ENCODE data around the gene NNMT. TPM values are rescaled to one million over a fixed set of nuclear protein-coding genes. Genes with fewer than 3 reads are reported as not detected.
"Not testable (repeated sequence)": the region's sequence is repeated elsewhere in the genome, so short reads cannot be mapped to it uniquely, and the experiment has no call there.

NNMT gene
- polyA plus RNA-seq, 1 donor from 2014 or later: not detected

GRCh38 chr11:114340311-114341131 is 44.3 kb downstream of the NNMT start:
- Histone ChIP-seq H3F3A (ENCODE audit: insufficient read depth, low read length, poor library complexity, severe bottlenecking) (no peaks in the 10 kb centered on the region), H3K27ac (ENCODE audit: low read length) (no peak overlapping the region), H3K9me2 (ENCODE audit: insufficient read depth, low read length) (no peaks in the 10 kb centered on the region), H3K9me3 (ENCODE audit: low read length) (no peaks in the 10 kb centered on the region), H3K4me2 (ENCODE audit: low read length) (no peak overlapping the region), H4K20me1 (ENCODE audit: insufficient read depth) (no peaks in the 10 kb centered on the region), H3K4me3 (ENCODE audit: low read length) (no peak overlapping the region), H3K9ac (ENCODE audit: low read length) (no peak overlapping the region), H3K36me3 (ENCODE audit: insufficient read depth, low read length) (no peaks in the 10 kb centered on the region), H3K79me2 (replicated peaks; ENCODE audit: insufficient read depth, low read length) (no peaks in the 10 kb centered on the region), H3K27me3 (ENCODE audit: insufficient read depth, low read depth, low read length) (no peaks in the 10 kb centered on the region), H2AFZ (ENCODE audit: low read depth, low read length) (no peak overlapping the region)
- TF ChIP-seq REST (IDR thresholded peaks at IDR 0.05; ENCODE audit: borderline replicate concordance) (no peak), EZH2 (IDR thresholded peaks at IDR 0.05; ENCODE audit: borderline replicate concordance, insufficient read depth, low read length, poor library complexity, severe bottlenecking) (no peak), SMC3 (conservative IDR thresholded peaks at IDR 0.05; ENCODE audit: poor library complexity) (peak; percentile 93), RAD21 (conservative IDR thresholded peaks at IDR 0.05) (peak; percentile 90), CTCF (IDR thresholded peaks at IDR 0.05; ENCODE audit: poor library complexity, severe bottlenecking) (peak; percentile 87)

GRCh38 chr11:114341667-114342066 is 45.5 kb downstream of the NNMT start:
- H3K9ac ChIP-seq (ENCODE audit: low read length); H2AFZ ChIP-seq (ENCODE audit: low read depth, low read length); H3F3A ChIP-seq (ENCODE audit: insufficient read depth, low read length, poor library complexity, severe bottlenecking); H3K27me3 ChIP-seq (ENCODE audit: insufficient read depth, low read depth, low read length); H3K9me2 ChIP-seq (ENCODE audit: insufficient read depth, low read length); H3K79me2 ChIP-seq (replicated peaks; ENCODE audit: insufficient read depth, low read length); H3K4me2 ChIP-seq (ENCODE audit: low read length); H3K9me3 ChIP-seq (ENCODE audit: low read length); H4K20me1 ChIP-seq (ENCODE audit: insufficient read depth); H3K27ac ChIP-seq (ENCODE audit: low read length); H3K4me3 ChIP-seq (ENCODE audit: low read length); H3K36me3 ChIP-seq (ENCODE audit: insufficient read depth, low read length): not testable (repeated sequence)

- no peaks in the 10 kb centered on the region for H3F3A ChIP-seq (ENCODE audit: insufficient read depth, low read length, poor library complexity, severe bottlenecking)
- no peaks in the 10 kb centered on the region for H3K9me2 ChIP-seq (ENCODE audit: insufficient read depth, low read length)
- H4K20me1 ChIP-seq (ENCODE audit: insufficient read depth): no peaks in the 10 kb centered on the region
- H3K27me3 ChIP-seq (ENCODE audit: insufficient read depth, low read depth, low read length): no peaks in the 10 kb centered on the region
- H3K27ac ChIP-seq (ENCODE audit: low read length): no peak overlapping the region
- H3K9ac ChIP-seq (ENCODE audit: low read length): no peak overlapping the region
- no peak overlapping the region for H2AFZ ChIP-seq (ENCODE audit: low read depth, low read length)
- H3K4me2 ChIP-seq (ENCODE audit: low read length): no peak overlapping the region
- peaks cover 2% of the 10 kb centered on the region for H3K9me3 ChIP-seq (ENCODE audit: low read length)
- no peak overlapping the region for H3K4me3 ChIP-seq (ENCODE audit: low read length)
- H3K36me3 ChIP-seq (ENCODE audit: insufficient read depth, low read length): no peaks in the 10 kb centered on the region
- TF ChIP-seq POLR2AphosphoS5 (IDR thresholded peaks at IDR 0.05): no peak
- no peak for TF ChIP-seq EZH2 (IDR thresholded peaks at IDR 0.05; ENCODE audit: borderline replicate concordance, insufficient read depth, low read length, poor library complexity, severe bottlenecking)
- TF ChIP-seq MXI1 (conservative IDR thresholded peaks at IDR 0.05; ENCODE audit: poor library complexity, severe bottlenecking): no peak
- TF ChIP-seq TAF1 (IDR thresholded peaks at IDR 0.05; ENCODE audit: low read depth): no peak
- TF ChIP-seq EP300 (conservative IDR thresholded peaks at IDR 0.05; ENCODE audit: poor library complexity, severe bottlenecking): no peak
- TF ChIP-seq CTCF (IDR thresholded peaks at IDR 0.05; ENCODE audit: poor library complexity, severe bottlenecking): no peak
- no peak for TF ChIP-seq REST (IDR thresholded peaks at IDR 0.05; ENCODE audit: borderline replicate concordance)
- no peak for TF ChIP-seq RAD21 (conservative IDR thresholded peaks at IDR 0.05)
- TF ChIP-seq SMC3 (conservative IDR thresholded peaks at IDR 0.05; ENCODE audit: poor library complexity): no peak
- no peaks in the 10 kb centered on the region for H3K79me2 ChIP-seq (replicated peaks; ENCODE audit: insufficient read depth, low read length)
These were observed 46.3 kb downstream of the NNMT start for GRCh38 chr11:114342476-114342875.
